GM23248 (cell line): ENCODE results near the gene PIP5KL1. TPM values are rescaled to one million over a fixed set of nuclear protein-coding genes. Genes with fewer than 3 reads are reported as not detected.

ENCODE experiments used
- DNase-seq: peaks from one replicate; pipeline ENCODE4 v3.0.0-alpha.2; 2015
- H2AFZ ChIP-seq: fragments of 200-600 bp; sonication (generic); 2 replicates; pipeline ENCODE4 v1.6.1; 2016; ENCODE audit warnings: antibody characterized with exemption
- H3F3A ChIP-seq: fragments of 200-600 bp; sonication (generic); 2 replicates; pipeline ENCODE4 v1.6.1; 2016; ENCODE audit warnings: mild to moderate bottlenecking, antibody characterized with exemption, mixed run types; ENCODE audit not compliant: insufficient read depth
- H3K27ac ChIP-seq: fragments of 200-600 bp; sonication (generic); 2 replicates; pipeline ENCODE4 v1.5.1; 2016; ENCODE audit warnings: mild to moderate bottlenecking
- H3K27me3 ChIP-seq: fragments of 200-600 bp; sonication (generic); replicated peaks from 2 replicates; pipeline ENCODE4 v1.6.1; 2016; ENCODE audit warnings: mild to moderate bottlenecking; ENCODE audit not compliant: insufficient read depth
- H3K36me3 ChIP-seq: fragments of 200-600 bp; sonication (generic); 2 replicates; pipeline ENCODE4 v1.6.1; 2016; ENCODE audit warnings: low read depth, mild to moderate bottlenecking
- H3K4me1 ChIP-seq: fragments of 200-600 bp; sonication (generic); 2 replicates; pipeline ENCODE4 v1.6.1; 2016; ENCODE audit warnings: mild to moderate bottlenecking; ENCODE audit not compliant: insufficient read depth
- H3K4me2 ChIP-seq: fragments of 200-600 bp; sonication (generic); one replicate; pipeline ENCODE4 v1.6.1; 2016; ENCODE audit warnings: mild to moderate bottlenecking; ENCODE audit not compliant: unreplicated experiment
- H3K4me3 ChIP-seq: fragments of 200-600 bp; sonication (generic); 2 replicates; pipeline ENCODE4 v1.5.1; 2016; ENCODE audit warnings: mild to moderate bottlenecking
- H3K79me2 ChIP-seq: fragments of 200-600 bp; sonication (generic); 2 replicates; pipeline ENCODE4 v1.6.1; 2016; ENCODE audit warnings: mild to moderate bottlenecking; ENCODE audit not compliant: insufficient read depth
- H3K9ac ChIP-seq: fragments of 200-600 bp; sonication (generic); 2 replicates; pipeline ENCODE4 v1.6.1; 2016; ENCODE audit warnings: mild to moderate bottlenecking
- H3K9me2 ChIP-seq: fragments of 200-600 bp; sonication (generic); 2 replicates; pipeline ENCODE4 v1.6.1; 2016; ENCODE audit warnings: mixed run types, mild to moderate bottlenecking, moderate library complexity; ENCODE audit not compliant: insufficient read depth
- H3K9me3 ChIP-seq: fragments of 200-600 bp; sonication (generic); one replicate; pipeline ENCODE4 v1.6.1; 2017; ENCODE audit warnings: low read depth
- H4K20me1 ChIP-seq: fragments of 200-600 bp; sonication (generic); 2 replicates; pipeline ENCODE4 v1.6.0; 2016; ENCODE audit not compliant: insufficient read depth
- EZH2 ChIP-seq: fragments of 200-600 bp; sonication (generic); IDR thresholded peaks from 2 replicates; pipeline ENCODE4 v1.6.1; 2018; ENCODE audit warnings: antibody characterized with exemption, mild to moderate bottlenecking; ENCODE audit not compliant: insufficient read depth, poor library complexity, severe bottlenecking
- EZH2phosphoT487 ChIP-seq: fragments of 200-600 bp; sonication (generic); IDR thresholded peaks from 2 replicates; pipeline ENCODE4 v1.6.1; 2018; ENCODE audit warnings: antibody characterized with exemption, moderate library complexity, mild to moderate bottlenecking, low read depth; ENCODE audit not compliant: insufficient read depth
- WGBS, 2 experiments: methylation state at CpG; one replicate each; pipeline ENCODE4 v1.1.6; 2015 to 2017; ENCODE audit warnings: low lambda C conversion rate in 2 of 2, low coverage in 1 of 2; ENCODE audit errors: missing lambda C conversion rate in 2 of 2; 5-methylcytosine and 5-hydroxymethylcytosine counted together
- in situ Hi-C: fragments of 300-500 bp; cut with MboI; formaldehyde crosslinking; loops from 2 replicates; pipeline ENCODE4 v1.15.0; 2020
- polyA plus RNA-seq: library from polyadenylated mRNA; unstranded; fragments of >200 nt; fragmentation: Nextera tagmentation; extraction: Ambion mirVana; gene quantifications from 2 replicates; pipeline ENCODE4 v1.2.1, GENCODE V29; 2016
- total RNA-seq: library from RNA; depleted of rRNA; stranded (reverse); fragments of >200 nt; shearing (Covaris generic); gene quantifications from 2 replicates; pipeline ENCODE4 v1.2.3, GENCODE V29; 2014

Gene PIP5KL1
- total and polyA plus RNA-seq, 2 experiments from 2014 or later: 5.5 to 8.8 TPM

- Histone ChIP-seq H3K4me2 (no peak overlapping the region), H3K4me1 (peaks cover 8% of the 10 kb centered on the region; the same call in 1 of the 2 replicates), H3K27ac (no peak overlapping the region), H3K36me3 (no peaks in the 10 kb centered on the region; the same call in 1 of the 2 replicates), H3K9me3 (no peaks in the 10 kb centered on the region), H3K9ac (no peak overlapping the region), H3F3A (peaks cover 9% of the 10 kb centered on the region; the same call in 1 of the 2 replicates), H3K79me2 (peaks cover 10% of the 10 kb centered on the region; the same call in 1 of the 2 replicates), H2AFZ (no peak overlapping the region), H3K27me3 (no peaks in the 10 kb centered on the region), H3K4me3 (no peak overlapping the region), H3K9me2 (no peaks in the 10 kb centered on the region), H4K20me1 (no peaks in the 10 kb centered on the region)
- 89% methylated on average over 10 to 17 of the region's 17 CpGs for WGBS, 2 experiments
- TF ChIP-seq EZH2phosphoT487: no peak
- TF ChIP-seq EZH2: no peak
- in situ Hi-C loops: no loop called here
- DNase-seq: no peak
These were observed 20.7 kb downstream of the PIP5KL1 start for GRCh38 chr9:127909839-127910273.

- Histone ChIP-seq H3K79me2 (peaks cover 10% of the 10 kb centered on the region; the same call in 1 of the 2 replicates), H3K9me3 (no peaks in the 10 kb centered on the region), H3K27me3 (no peaks in the 10 kb centered on the region), H3F3A (peaks cover 9% of the 10 kb centered on the region; the same call in 1 of the 2 replicates), H4K20me1 (no peaks in the 10 kb centered on the region), H3K4me1 (peaks cover 9% of the 10 kb centered on the region), H2AFZ (no peak overlapping the region), H3K4me3 (no peak overlapping the region), H3K36me3 (no peaks in the 10 kb centered on the region; the same call in 1 of the 2 replicates), H3K4me2 (no peak overlapping the region), H3K27ac (no peak overlapping the region), H3K9ac (no peak overlapping the region), H3K9me2 (no peaks in the 10 kb centered on the region)
- in situ Hi-C loops: no loop called here
- no peak for DNase-seq
- TF ChIP-seq EZH2 (no peak), EZH2phosphoT487 (no peak)
- WGBS, 2 experiments: 97% methylated on average over 10 of the region's 10 CpGs
These were observed 22.0 kb downstream of the PIP5KL1 start for GRCh38 chr9:127908660-127908926.

GRCh38 chr9:127907867-127908659 lies 22.5 kb downstream of the PIP5KL1 start:
- H4K20me1 ChIP-seq: no peaks in the 10 kb centered on the region
- no peak for DNase-seq
- in situ Hi-C loops: no loop called here

GRCh38 chr9:127905788-127906191 lies 24.8 kb downstream of the PIP5KL1 start:
- TF ChIP-seq EZH2 (no peak), EZH2phosphoT487 (no peak)
- 0 out of 2 replicates have a peak, but pooled peaks cover 1% of the 10 kb centered on the region for H3K79me2 ChIP-seq
- peaks cover 9% of the 10 kb centered on the region; the same call in 1 of the 2 replicates for H3F3A ChIP-seq
- no peaks in the 10 kb centered on the region for H3K27me3 ChIP-seq
- H3K4me1 ChIP-seq: peaks cover 23% of the 10 kb centered on the region
- no peak overlapping the region for H3K4me3 ChIP-seq
- no peak for DNase-seq
- no peaks in the 10 kb centered on the region for H3K9me3 ChIP-seq
- peak overlapping the region; percentile 54; the same call in 1 of the 2 replicates for H3K27ac ChIP-seq
- WGBS, 2 experiments: 68 to 72% methylated on average over 12 of the region's 12 CpGs
- no peaks in the 10 kb centered on the region for H3K9me2 ChIP-seq
- peak overlapping the region; percentile 49; the same call in 1 of the 2 replicates for H3K9ac ChIP-seq
- H3K36me3 ChIP-seq: no peaks in the 10 kb centered on the region; the same call in 1 of the 2 replicates
- in situ Hi-C loops: no loop called here
- H2AFZ ChIP-seq: no peak overlapping the region
- H3K4me2 ChIP-seq: no peak overlapping the region
- H4K20me1 ChIP-seq: no peaks in the 10 kb centered on the region

More at GRCh38 chr9:127907867-127908659, 22.5 kb downstream of the PIP5KL1 start:
- Histone ChIP-seq H3K79me2 (peaks cover 8% of the 10 kb centered on the region; the same call in 1 of the 2 replicates), H3K27me3 (no peaks in the 10 kb centered on the region), H3K9me2 (no peaks in the 10 kb centered on the region), H3K4me1 (peaks cover 13% of the 10 kb centered on the region), H3K9ac (no peak overlapping the region), H3F3A (peaks cover 9% of the 10 kb centered on the region; the same call in 1 of the 2 replicates), H2AFZ (no peak overlapping the region), H3K36me3 (no peaks in the 10 kb centered on the region; the same call in 1 of the 2 replicates), H3K4me3 (no peak overlapping the region), H3K27ac (no peak overlapping the region), H3K9me3 (no peaks in the 10 kb centered on the region), H3K4me2 (no peak overlapping the region)
- TF ChIP-seq EZH2phosphoT487 (no peak), EZH2 (no peak)
- 81 to 82% methylated on average over 34 to 35 of the region's 35 CpGs for WGBS, 2 experiments
